HL-60/S4 treated with phorbol 12-myristate 13-acetate at 8.2 ng/mL for 4 days and 3 days (cell line): Measurements from ENCODE around the gene PYGO2.
"Not testable (repeated sequence)": the region's sequence is repeated elsewhere in the genome, so short reads cannot be mapped to it uniquely, and the experiment has no call there.

Experiments used
- in situ Hi-C: fragments of 300-500 bp; cut with MboI; formaldehyde crosslinking; loops from 2 replicates; pipeline ENCODE4 v1.15.0; 2022; ENCODE audit warnings: low sequenced_read_pairs

The PYGO2 gene

DNA sequence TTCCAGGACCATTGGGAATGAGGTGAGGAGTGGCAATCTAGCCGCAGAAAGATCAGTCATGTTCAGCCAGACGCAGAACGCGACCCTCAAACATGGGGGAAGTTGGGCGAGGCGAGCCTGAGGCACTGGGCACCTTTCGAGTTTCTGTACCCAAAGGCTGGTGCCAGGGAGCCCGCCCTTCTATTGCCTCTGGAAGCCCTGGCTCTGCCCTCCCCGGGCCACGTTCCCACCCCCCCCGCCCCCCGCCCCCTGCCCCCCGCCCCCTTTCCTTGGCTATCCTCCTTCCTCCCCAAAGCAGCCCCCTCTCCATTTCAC lies 38.8 kb upstream of the PYGO2 start:
- in situ Hi-C loops: no loop called here

GRCh38 chr1:154999571-155000410 lies 38.2 kb upstream of the PYGO2 start:
- in situ Hi-C loops: no loop called here

GRCh38 chr1:154998818-154999570 lies 37.4 kb upstream of the PYGO2 start:
- in situ Hi-C loops: no loop called here

- in situ Hi-C loops: no loop called here
Measured at GRCh38 chr1:154998201-154998780, 36.7 kb upstream of the PYGO2 start.

DNA sequence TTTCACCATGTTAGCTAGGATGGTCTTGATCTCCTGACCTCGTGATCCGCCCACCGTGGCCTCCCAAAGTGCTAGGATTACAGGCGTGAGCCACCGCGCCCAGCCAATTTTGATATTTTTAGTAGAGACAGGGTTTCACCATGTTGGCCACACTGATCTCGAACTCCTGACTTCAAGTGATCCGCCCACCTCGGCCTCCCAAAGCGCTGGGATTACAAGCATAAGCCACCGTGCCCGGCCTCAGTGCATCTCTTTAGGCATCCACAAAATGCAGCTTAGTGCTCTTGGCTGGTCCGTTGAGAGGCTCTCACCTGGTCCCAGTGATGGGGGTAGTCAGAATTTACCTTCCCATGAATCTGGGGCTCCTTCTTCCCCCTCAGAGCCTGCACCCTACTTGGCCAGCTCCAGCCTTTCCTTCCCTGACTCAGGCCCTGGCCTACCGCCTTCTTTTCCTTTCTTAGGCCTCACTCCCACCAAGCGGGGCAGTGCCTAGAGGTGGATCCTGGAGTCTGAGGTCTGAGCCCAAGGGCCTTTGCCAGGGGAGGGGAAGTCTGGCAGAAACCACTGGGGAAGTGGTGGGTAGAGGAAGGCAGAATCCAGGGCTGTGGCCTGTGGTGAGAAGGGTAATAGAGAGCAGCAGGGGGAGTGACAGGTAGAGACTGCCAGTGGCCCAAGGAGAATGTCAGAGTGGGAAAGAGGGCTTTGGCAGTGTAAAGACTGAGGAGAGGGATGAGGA lies 35.6 kb upstream of the PYGO2 start:
- in situ Hi-C loops: no loop called here

- in situ Hi-C loops: not testable (repeated sequence)
Measured at GRCh38 chr1:154995301-154995983, 33.9 kb upstream of the PYGO2 start.

DNA sequence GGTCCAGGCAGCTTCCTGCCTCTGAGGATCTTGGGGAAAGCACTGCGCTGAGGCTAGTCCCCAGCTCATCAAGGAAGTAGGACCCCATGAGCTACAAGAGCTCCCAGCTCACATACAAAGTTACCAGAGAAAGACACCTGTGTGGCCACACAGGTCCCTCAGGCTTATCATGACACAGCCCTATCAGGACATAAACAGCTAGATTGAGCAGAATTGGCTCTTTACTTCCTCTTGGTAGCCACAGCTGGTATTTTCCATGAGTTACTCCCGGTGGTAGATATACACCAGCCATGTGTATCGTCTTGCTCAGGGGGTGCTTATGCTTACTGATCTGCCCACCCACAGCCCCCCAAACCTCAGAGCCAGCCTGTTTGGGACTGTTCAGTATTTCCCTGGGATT lies 33.0 kb upstream of the PYGO2 start:
- in situ Hi-C loops: no loop called here

DNA sequence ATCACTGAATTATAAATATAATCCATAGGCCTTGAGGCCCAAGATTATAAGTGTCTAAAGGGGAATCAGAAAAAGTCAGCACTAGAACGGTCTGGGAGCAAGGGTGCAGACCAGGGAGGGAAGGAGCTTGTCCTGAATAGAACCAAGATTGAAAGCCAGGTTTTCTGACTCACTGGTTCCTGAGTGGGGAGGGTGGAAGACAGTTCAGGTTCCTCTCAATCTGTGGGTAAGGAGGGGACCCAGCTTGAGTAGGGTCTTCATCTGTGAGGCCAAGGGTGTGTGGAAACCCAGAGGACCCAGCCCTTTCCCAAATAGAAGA lies 32.6 kb upstream of the PYGO2 start:
- in situ Hi-C loops: no loop called here

- in situ Hi-C loops: no loop called here
Measured at GRCh38 chr1:154993572-154994268, 32.1 kb upstream of the PYGO2 start, which contains the start of gene LENEP. Gene LENEP, plus strand, starts transcription at chr1:154993586. Its CDS starts 22 bp downstream, at chr1:154993608.

DNA sequence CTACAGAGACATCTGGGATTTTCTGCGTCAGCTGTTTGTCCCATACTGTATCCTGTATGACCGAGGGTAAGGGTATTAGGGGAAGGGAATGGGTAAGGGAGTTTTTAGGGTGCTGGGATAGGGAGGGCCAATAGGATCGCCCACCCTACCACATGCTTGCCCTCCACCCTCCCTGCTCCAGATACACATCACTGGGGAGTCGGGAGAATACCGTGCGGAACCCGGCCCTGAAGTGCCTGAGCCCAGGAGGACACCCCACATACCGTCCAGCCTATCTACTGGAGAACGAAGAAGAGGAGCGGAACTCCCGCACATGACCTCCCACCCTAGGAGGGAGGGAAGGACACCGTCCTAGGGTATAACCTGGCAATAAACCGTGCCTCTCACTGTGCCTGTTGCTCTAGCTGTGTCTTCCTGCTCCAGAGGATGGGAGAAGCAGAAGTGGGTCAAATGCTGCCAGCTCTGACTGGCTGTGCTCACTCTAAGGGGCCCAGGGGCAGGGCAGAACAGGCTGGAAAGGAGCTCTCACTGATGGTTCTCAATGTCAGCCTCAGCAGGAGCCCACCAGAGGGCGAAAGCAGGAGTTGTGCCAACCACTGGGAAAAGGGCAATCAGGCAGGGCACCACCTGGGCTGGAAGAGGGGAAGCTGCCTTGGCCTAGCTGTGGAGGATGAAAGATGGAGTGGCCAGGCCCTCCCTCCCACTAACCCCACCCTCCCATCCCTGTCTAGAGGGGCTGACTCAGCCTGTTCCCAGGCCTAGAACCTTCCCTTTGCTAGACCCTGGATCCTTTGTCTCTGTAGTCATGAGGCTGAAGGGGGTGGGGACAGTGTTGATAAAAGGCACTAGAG lies 31.4 kb upstream of the PYGO2 start:
- in situ Hi-C loops: no loop called here

DNA sequence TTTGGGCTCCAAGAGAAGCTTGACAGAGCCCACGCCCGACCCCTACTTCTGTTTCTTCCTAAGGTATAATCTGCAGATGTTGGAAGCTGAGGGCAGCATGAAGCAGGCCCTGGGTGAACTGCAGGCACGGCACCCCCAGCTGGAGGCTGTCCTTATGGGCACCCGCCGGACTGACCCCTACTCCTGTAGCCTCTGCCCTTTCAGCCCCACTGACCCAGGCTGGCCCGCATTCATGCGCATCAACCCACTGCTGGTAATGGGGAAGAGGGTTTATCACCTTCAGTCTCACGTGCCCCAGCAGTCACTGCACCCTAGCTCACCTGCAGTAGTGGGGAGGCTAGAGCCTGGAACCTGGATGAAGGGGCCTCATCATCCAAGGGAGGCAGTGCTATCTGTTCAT lies 28.7 kb upstream of the PYGO2 start:
- in situ Hi-C loops: no loop called here

GRCh38 chr1:154989195-154989860 lies 27.7 kb upstream of the PYGO2 start:
- in situ Hi-C loops: no loop called here

- in situ Hi-C loops: no loop called here
Measured at GRCh38 chr1:154988058-154988954, 26.7 kb upstream of the PYGO2 start.

- in situ Hi-C loops: no loop called here
Measured at GRCh38 chr1:154987326-154987725, 25.7 kb upstream of the PYGO2 start.

- in situ Hi-C loops: not testable (repeated sequence)
Measured at GRCh38 chr1:154986736-154987135, 25.2 kb upstream of the PYGO2 start.

DNA sequence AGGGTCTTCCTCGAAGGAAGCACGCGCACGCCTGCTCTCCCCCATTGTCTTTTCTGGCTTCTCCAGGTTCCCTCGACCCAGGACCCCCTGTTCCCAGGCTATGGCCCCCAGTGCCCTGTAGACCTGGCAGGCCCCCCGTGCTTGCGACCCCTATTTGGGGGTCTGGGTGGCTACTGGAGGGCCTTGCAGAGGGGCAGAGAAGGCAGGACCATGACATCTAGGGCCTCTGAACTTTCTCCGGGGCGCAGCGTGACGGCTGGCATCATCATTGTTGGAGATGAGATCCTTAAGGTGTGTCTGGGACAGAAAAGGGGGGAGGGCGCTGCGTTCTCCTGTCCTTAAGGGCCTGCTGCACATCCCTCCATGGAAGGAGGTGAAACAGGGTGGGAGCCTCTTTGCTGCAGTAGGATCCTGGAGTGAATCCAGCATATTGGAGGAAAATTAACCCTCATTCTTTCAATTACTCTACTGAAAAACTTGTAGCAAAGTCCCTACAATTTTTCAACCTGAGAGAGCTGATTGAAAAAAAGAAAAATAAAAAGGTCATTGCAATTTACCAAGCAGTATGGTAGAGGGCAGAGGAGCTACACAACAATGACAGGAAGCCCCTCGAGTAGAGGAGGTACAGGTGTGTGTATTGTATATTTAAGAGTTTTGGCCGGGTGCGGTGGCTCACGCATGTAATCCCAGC lies 22.3 kb upstream of the PYGO2 start:
- in situ Hi-C loops: no loop called here
